Stimulated activated CD8-positive, alpha-beta memory T cell treated with anti-CD3 and anti-CD28 coated beads, Interleukin-4, amount 100 ng/mL, for 4 hours (primary cell): ENCODE results near the gene ELOVL6.
"Not testable (repeated sequence)": the region's sequence is repeated elsewhere in the genome, so short reads cannot be mapped to it uniquely, and the experiment has no call there.

Experiments
- DNase-seq, 2 donors: peaks; one replicate each; pipeline ENCODE4 v3.0.0-alpha.2; 2020; ENCODE audit warnings: low read depth in 2 of 2, low spot score in 1 of 2

Gene ELOVL6

GRCh38 chr4:110039164-110039563 is 159.3 kb downstream of the ELOVL6 start:
- DNase-seq, result not testable (repeated sequence)

- DNase-seq, result no peak
Measured at GRCh38 chr4:110034026-110034393, 164.4 kb downstream of the ELOVL6 start.

GRCh38 chr4:110033355-110034025 is 164.9 kb downstream of the ELOVL6 start:
- no peak for DNase-seq

- DNase-seq, result no peak
Measured at GRCh38 chr4:110032603-110033002, 165.8 kb downstream of the ELOVL6 start.

GRCh38 chr4:110025718-110026117 is 172.7 kb downstream of the ELOVL6 start:
- no peak for DNase-seq

- DNase-seq, result no peak
Measured at GRCh38 chr4:110025056-110025455, 173.4 kb downstream of the ELOVL6 start.

GRCh38 chr4:110022457-110022856 is 176.0 kb downstream of the ELOVL6 start:
- no peak for DNase-seq

GRCh38 chr4:110020646-110021443 is 177.6 kb downstream of the ELOVL6 start:
- DNase-seq, result no peak

- DNase-seq, result no peak
Measured at GRCh38 chr4:110020139-110020538, 178.3 kb downstream of the ELOVL6 start.

- no peak for DNase-seq
Measured at GRCh38 chr4:110019153-110019552, 179.3 kb downstream of the ELOVL6 start.

- no peak for DNase-seq
Measured at GRCh38 chr4:110014233-110014632, 184.2 kb downstream of the ELOVL6 start.

GRCh38 chr4:110012917-110013316 is 185.5 kb downstream of the ELOVL6 start:
- no peak for DNase-seq

GRCh38 chr4:110010797-110011196 is 187.6 kb downstream of the ELOVL6 start:
- DNase-seq, result no peak

- no peak for DNase-seq
Measured at GRCh38 chr4:110009550-110009949, 188.9 kb downstream of the ELOVL6 start.

- DNase-seq, result no peak
Measured at GRCh38 chr4:110008540-110008939, 189.9 kb downstream of the ELOVL6 start.

- no peak for DNase-seq
Measured at GRCh38 chr4:110007217-110007616, 191.2 kb downstream of the ELOVL6 start.

- no peak for DNase-seq
Measured at GRCh38 chr4:110005461-110006056, 192.9 kb downstream of the ELOVL6 start.

- no peak for DNase-seq
Measured at GRCh38 chr4:110004556-110004955, 193.9 kb downstream of the ELOVL6 start.

GRCh38 chr4:110003401-110004187 is 194.8 kb downstream of the ELOVL6 start:
- no peak for DNase-seq

GRCh38 chr4:110002326-110002725 is 196.1 kb downstream of the ELOVL6 start:
- no peak for DNase-seq

- DNase-seq, result no peak
Measured at GRCh38 chr4:109999585-109999912, 198.9 kb downstream of the ELOVL6 start.
